Measurements from ENCODE around the gene SLC9A9.
"Not testable (repeated sequence)": the region's sequence is repeated elsewhere in the genome, so short reads cannot be mapped to it uniquely, and the experiment has no call there.

The SLC9A9 gene

DNA sequence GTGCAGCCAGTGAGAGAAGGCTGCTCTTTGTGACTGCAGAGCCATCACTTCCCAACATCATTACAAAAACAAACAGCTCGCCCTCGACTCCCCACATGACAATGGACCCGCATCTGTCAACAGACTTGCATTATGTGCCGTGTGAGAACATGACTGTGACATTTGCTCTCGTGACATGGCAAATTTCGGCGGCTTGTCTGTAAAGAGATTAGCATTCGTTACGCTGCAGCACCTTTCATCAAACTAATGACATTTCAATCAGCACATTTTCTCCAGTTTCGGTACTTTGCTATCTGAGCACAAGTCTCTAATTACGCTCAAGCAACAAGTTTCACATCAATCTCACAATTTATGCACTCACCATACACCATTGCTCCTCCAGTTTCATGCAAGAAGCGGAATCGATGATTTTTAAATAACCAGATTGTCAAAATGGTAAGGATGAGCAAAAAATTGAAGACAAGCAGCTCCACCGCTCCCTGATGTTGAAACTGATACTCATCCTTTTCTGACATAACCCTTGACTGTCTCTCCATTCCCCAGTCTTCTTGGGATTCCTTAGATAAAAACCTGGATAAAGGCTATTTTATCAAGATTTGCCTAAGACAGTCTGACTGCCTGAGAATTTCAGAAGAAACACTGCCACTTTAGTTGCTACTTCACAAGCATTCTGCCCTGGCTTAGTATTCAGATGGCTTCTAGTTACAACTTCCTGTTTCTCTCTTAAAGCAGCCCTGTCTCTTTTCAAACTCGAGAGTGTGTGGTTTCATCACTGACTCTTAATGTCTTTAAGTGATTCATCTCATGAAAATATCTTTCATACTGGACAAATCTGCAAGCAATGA lies at the start of gene SLC9A9:
Gene SLC9A9 (minus strand): TSS at position 682 of the 845 bp plus-strand sequence. CDS start 146 bp downstream, at position 536.
- peak; percentile 19 for DNase-seq (ENCODE audit: low read depth, low spot score)

DNA sequence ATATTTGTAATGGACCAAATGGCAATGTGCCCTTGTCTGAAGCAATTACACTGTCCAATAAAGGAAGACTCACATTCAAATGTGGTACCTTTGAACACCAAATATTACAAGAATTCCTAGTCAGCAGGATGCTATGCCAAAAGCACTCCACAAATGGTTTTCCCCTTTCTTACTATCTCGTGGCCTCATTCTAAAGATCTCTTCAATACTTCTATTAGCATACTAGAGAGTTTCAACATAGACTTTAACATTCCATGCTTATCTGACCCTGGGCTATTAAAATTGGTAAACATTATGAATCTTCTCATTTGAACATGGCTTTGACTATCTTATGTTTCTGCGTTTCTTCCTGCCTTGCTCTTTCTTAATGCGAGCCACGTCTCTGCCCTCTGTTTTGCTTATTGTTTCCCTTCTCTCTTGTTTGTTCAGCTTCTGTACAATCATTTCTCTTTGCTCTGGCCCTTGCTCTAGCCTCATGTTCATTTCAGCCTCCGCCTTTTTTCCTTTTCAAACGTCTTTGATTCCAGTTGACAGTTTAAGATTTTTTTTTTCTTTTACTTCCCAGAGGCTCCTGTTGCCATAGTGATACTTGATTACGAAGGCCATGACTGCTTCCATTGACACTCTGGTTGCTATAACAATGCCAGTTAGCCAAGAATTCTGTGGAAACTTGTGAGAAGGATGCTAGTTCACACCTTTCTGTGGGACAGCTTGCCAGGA lies 49.5 kb upstream of the SLC9A9 start:
- no peak for DNase-seq (ENCODE audit: low read depth, low spot score)

DNA sequence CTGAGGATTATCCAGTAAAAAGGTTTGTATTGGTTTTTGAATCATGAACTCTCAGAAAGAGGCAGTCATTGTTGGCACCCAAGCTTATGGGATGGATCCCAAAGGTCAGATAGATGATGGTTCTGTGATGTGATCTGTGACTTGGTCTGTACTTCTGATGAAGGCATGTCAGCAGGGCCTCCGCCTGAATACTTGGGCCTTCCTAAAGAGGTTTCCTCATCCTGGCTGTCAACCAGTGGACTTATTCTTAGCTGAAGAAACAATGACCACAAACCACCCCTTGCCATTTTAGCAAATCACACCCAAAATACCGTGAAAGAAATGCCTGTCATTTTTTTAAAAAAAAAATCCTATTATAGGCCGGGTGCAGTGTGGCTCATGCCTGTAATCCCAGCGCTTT lies 48.2 kb upstream of the SLC9A9 start:
- DNase-seq (ENCODE audit: low read depth, low spot score) = no peak

DNA sequence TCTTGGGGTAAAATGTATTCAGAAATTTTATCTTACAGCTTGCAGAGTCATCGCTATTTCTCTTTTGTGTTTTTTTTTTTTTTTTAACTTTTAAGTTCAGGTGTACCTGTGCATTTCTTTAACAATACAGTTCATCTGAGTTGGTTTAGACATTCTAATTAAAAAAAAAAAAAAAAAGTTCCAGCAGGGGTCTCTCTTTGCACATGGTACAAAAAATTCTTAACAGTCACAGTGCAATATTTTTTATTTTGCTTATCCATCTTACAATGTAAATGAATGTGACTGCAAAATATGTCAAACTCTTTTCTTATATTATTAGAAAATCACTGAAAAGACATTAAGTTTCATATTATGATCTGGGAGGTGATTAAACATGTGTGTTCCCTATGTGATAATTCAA lies 47.5 kb upstream of the SLC9A9 start:
- DNase-seq (ENCODE audit: low read depth, low spot score) = no peak

DNA sequence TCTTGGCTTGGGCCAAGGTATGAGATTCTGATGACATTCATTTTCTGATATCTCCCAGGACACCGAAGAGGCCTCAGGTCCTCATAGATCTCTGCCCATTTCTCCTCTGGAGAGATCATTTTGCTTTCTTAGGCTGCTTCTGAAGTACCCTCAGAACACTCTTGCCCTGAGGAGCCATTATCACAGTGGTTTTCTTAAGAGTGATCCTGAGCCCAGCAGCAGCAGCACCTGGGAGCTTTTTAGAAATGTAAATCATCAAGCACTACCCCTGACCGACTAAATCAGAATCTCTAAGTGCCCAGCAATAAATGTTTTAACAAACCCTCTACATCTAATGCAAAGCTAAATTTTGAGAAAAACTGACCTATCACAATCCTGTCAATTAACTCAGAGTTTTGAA lies 40.6 kb upstream of the SLC9A9 start:
- peak; percentile 23 for DNase-seq (ENCODE audit: low read depth, low spot score)

DNA sequence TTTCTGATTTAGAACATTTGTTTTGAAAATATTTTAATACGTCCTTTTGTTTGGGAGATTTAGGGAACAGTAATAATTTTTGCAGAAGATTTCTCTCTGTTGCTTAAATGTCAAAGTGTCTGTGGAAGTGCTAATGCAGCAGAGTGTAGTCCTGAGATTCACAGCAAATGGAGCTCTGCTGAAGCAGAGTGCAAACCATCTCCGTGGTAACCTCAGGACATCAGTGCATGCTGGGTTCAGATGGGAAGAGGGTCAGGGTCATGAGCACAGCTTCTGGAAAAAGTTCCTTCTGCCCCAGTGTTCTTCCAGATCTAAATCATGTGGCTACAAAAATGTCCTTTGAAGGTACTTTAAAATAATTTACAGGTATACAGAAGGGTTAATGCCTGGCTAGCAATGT lies 39.9 kb upstream of the SLC9A9 start:
- DNase-seq (ENCODE audit: low read depth, low spot score) = no peak

DNA sequence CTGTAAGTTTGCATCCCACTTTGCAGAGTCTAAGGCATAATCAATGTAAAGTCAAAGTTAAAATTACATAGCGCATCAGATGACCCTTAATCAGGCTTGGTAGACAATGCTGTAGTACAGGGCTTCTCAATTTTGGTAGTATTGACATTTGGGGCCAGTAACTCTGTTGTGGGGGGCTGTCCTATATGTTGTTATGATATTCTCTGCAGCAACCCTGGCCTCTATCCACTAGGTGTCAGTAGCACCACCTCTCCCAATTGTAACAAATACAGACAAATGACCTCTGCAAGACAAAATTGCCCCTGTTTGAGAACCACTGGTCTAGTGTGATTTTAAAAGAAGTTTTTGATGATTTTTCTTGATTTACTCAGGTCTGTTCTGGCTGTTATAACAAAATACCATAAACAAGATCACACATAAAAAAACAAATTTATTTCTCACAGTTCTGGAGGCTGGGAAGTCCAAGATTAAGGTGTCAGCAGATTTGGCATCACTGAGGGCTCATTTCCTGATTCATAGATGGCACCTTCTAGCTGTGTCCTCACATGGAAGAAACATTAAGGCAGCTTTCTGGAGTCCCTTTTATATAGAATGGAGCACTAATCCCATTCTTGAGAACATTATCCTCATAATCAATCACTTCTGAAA lies 37.6 kb upstream of the SLC9A9 start:
- DNase-seq (ENCODE audit: low read depth, low spot score) = peak; percentile 18

DNA sequence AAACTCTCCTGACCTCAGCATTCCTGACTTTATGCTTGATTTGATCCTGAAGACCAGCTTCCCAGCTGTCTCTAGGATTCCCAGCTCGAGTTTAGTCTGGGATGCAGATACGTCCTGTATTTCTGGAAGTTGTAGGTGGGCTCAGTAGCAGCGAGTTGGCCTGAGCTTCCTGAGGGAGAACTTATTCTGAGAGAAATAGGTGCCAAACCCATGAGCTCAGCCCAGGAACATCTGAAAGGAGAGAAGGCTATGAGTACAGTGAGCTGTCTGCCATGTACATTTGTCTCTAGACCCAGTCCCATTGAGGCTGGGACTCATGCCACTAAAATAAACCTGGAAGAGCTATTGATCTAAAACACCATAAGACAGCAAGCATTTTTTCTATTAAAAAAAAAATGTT lies 36.6 kb upstream of the SLC9A9 start:
- DNase-seq (ENCODE audit: low read depth, low spot score) = no peak

DNA sequence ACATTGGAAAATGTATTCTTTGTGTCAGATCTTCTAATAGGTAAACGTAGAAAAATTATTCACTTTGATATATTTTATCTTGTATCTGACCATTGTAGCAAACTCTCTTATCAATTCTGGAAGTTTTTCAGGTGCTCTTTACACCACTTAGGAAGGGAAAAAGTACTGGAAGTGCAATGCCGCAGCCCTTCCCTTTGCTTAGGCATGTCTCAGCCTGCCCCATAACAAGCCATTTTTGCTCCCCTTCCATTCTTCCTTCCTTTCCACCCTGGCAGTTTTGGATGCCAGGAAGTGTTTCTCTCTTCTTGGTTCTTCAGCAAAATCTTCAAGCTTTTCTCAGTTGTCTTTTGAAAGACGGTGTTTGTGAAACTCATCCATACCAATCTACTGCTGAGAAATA lies 34.9 kb upstream of the SLC9A9 start:
- no peak for DNase-seq (ENCODE audit: low read depth, low spot score)

DNA sequence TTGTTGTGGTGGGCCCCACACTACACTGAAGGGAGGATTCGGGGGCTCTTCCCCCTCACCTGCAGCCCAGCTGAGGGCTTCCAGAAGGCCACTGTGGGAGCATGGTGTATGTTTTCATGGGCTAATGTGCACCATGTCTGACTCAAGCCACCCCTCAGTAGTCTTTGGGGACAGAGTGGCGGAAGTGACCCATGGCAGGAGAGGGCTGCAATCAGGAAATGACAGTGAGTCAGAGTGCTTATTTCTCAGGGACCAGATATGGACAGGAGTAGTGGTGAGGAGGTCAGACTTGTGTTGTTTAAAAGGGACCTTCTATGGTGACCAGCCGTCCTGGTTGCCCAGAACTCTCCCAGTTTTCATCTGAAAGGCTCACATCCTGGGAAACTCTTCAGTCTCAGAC lies 32.8 kb upstream of the SLC9A9 start:
- DNase-seq (ENCODE audit: low read depth, low spot score) = no peak

DNA sequence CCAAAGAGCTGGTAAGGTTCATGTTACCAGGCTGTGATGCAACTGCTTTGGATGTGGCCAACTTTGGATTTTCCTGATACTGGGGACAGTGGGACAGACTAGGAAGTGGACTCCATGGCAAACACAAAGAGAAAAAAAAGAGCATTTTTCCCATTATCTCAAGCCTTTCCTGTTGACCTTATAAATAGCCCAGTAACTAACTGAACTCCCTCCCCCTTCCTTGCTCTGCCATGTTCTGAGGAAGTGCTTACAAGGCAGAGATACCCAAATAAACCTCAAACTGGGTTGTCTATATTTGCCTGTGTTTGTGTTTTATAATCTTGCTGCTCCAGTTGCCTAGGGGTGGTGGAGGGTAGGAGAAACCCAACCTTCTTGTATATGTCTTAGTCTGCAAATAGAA lies 27.3 kb upstream of the SLC9A9 start:
- no peak for DNase-seq (ENCODE audit: low read depth, low spot score)

DNA sequence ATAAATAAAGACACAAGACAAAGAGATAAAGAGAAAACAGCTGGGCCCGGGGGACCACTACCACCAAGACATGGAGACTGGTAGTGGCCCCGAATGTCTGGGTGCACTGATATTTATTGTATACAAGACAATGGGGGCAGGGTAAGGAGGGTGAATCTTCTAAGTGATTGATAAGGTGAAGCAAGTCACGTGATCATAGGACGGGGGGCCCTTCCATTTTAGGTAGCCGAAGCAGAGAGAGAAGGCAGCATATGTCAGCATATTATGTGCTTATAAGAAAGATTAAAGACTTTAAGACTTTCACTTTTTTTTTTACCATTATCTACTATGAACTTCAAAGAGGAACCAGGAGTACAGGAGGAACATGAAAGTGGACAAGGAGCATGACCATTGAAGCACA lies 25.3 kb upstream of the SLC9A9 start:
- DNase-seq (ENCODE audit: low read depth, low spot score) = not testable (repeated sequence)

DNA sequence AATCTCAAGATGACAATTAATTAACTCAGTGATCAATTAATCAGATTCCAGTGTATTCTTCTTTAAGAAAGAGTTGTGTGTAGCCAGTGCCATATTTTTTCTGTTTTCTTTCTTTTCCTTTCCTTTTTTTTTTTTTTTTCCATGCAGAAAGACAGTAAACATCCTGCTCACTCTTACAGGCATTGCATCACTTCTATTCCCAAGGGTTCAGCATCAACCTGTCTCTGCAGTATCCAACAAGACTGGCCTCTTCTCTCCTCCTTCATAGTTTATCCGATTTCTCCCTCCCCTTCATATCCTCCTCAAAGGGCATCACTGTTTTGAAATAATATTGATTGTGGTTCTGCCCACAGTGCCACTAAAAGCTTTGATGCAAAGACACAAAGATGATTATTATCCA lies 17.0 kb upstream of the SLC9A9 start:
- no peak for DNase-seq (ENCODE audit: low read depth, low spot score)

DNA sequence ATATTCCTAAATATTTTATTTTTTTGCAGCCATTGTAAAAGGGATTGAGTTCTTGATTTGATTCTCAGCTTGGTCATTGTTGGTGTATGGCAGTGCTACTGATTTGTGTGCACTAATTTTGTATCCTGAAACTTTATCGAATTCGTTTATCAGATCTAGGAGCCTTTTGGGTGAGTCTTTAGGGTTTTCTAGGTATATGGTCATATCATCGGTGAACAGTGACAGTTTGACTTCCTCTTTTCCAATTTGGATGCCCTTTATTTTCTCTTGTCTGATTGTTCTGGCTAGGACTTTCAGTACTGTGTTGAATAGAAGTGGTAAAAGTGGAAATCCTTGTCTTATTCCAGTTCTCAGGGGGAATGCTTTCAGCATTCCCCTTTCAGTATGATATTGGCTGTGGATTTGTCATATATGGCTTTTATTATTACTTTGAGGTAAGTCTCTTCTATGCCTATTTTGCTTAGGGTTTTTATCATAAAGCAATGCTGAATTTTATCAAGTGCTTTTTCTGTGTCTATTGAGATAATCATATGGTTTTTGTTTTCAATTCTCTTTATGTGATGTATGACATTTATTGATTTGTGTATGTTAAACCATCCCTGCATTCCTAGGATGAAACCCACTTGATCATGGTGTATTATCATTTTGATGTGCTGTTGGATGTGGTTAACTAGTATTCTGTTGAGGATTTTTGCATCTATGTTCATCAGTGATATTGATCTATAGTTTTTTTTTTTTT lies 11.4 kb upstream of the SLC9A9 start:
- no peak for DNase-seq (ENCODE audit: low read depth, low spot score)

DNA sequence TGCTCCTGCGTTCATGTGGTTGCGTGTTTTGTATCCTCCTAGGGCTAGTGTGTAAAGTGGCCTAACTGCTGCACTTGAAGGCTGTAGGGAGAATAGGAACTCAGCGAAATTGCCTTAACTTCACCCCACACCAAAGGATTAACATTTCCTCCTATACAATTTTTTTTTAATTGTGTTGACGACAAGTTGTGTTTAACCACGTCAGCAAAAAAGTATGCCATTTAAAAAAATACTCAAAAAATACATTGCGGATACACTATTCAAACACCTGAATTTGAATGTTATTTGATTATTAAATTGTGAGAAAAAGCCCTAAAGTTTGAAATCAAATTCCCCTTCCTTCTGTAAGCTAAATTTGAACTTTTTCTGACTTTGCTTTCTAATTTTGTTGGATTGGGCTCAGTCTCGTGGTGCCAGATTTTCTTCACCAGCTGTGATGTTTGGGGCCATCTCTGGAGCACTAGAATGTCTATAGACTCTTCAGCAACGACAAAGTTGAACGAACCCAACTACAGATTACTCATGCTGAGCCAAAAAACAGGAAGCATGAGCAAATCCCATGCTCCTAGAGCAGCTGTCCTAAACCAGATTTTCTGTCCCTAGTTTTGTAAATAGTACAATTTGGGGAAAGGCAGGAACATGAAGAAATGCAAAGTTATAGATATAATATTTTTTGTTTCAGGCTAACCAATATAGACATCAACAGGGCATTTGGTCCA lies 8.1 kb upstream of the SLC9A9 start:
- DNase-seq (ENCODE audit: low read depth, low spot score) = no peak

DNA sequence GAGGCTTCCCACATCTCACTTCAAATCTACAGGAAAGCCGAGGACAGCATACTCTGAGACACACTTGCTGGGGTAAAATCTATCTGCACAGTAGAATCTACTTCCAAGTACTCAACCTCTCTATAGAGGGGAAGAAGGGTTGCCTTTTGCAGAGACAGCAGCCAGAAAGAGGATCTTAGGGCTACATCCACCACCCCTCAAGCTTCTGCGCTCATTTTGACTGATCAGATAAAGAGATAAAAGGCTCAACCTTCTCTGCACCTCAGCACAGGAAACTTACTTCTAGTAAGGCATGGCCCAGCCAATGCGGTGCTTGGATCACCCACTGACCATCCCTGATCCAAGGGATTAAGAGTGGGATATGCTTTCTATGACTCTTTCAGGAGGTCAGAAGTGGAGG lies 6.9 kb upstream of the SLC9A9 start:
- DNase-seq (ENCODE audit: low read depth, low spot score) = no peak

DNA sequence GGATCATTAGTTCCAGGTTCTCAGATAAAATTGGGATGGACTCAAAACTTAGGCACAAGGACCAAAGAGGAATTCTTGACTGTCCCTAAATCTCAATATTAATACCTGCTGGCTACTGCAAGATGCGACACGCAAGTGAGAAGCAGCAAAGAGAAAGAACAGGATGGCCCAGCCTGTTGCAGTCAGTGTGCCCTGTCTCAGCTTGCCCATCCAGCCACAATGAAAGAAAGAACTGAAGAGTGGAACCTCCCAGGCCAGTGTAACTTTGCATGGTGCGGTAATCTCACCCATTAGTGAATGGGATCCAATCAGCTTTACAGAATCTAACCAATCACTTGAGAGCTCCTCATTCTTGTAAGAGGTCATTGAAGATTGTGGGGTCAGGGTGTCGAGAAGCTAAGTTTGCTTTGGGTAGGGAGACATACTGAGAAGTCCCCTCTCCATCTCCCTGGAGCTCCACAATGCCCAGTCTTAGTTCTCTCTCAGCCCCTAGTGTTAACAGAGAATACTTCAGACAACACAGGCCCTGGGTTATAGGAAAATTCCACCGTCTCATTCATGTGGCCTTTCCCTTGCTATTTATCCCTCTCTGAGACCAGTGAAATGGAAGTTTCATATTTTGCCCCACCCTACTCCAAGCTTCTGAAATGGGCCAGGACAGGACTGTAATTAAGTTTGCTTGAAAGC lies 3.2 kb upstream of the SLC9A9 start:
- no peak for DNase-seq (ENCODE audit: low read depth, low spot score)

DNA sequence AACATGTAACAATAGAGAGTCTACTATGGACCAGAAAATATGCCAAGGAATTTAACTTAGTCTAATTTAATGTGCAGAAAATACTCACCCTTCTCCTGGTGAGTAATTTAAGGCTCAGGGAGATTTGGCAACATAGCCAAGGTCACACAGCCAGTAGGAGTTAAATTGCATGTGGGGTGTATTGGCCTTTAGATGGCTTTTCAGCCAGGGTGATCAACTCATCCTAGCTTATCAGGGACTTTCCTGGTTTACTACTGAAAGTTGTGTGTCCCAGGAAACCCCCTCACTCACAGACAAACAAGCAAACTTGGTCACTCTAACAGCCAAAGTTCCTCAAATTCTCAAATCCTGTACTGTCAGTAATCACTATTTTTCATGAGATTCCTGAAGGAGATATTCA lies 2.6 kb upstream of the SLC9A9 start:
- no peak for DNase-seq (ENCODE audit: low read depth, low spot score)

DNA sequence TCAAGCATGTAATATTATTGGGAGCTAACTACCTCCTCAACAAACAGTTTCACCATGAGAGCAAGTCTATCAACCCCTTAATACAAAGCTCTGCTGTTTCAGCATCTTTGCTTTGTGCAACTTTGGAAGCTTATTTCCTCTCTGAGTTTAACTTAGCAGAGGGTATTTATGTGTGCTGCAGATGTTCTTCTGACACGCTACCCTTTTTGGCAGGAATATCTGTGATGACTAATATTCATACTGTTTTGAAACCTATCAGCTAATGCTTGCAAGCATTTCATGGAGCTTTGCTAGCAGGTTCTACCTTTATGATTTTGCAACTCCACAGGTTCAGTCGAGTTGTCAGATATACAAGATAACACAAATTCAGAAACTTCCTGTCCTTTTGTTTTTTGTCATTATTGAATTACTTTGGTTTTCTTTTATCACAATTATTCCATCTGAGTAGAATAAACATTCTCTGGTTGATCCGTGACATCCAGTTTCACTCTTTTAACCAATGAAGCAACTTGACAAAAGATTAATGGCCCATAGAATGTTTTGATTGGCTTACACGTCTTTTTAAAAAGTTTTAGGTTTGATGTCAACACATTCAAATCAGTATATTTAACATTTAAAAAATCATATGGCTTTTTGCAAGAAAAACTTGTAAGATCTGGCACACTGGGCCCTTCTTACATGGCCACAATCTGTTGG lies 1.7 kb upstream of the SLC9A9 start:
- no peak for DNase-seq (ENCODE audit: low read depth, low spot score)

DNA sequence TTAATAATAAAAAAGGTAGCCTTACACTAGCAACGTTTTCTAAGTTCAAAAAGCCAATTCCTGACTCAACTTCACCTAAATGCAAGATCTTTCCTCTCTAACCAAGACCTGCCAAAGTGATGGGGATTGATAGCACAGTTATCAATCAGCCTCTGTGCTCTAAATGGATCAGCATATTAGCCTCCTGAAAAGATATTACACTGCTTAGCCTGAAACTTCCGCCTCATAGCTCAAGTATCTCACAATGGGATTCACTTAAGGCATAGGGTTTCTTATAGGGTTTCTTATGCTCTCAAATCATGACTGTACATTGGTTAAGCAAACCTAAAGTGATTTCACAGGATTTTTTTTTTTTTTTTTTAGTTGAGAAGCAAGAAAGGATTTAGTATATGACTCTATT lies 436 bp upstream of the SLC9A9 start:
- DNase-seq (ENCODE audit: low read depth, low spot score) = no peak
